OCI-LY3 (cell line): Measurements from ENCODE around the gene AKNAD1.

Experiments used
- H2AFZ ChIP-seq: fragments of 200-600, 300-600 bp; shearing (Covaris generic); 2 replicates; pipeline ENCODE4 v1.6.0; 2014; ENCODE audit warnings: antibody characterized with exemption, low read depth, low read length
- H3K27ac ChIP-seq: fragments of 200-600, 300-600 bp; sonication (generic); 2 replicates; pipeline ENCODE4 v1.5.1; 2014; ENCODE audit warnings: mild to moderate bottlenecking, low read length, moderate library complexity, mixed read lengths
- H3K27me3 ChIP-seq: fragments of 200-600, 300-600 bp; sonication (generic); 2 replicates; pipeline ENCODE4 v1.6.1; 2014; ENCODE audit warnings: low read depth, low read length, mixed read lengths
- H3K36me3 ChIP-seq: fragments of 200-600, 300-600 bp; sonication (generic); replicated peaks from 2 replicates; pipeline ENCODE3; 2014; ENCODE audit warnings: low read depth, low read length, mixed read lengths
- H3K4me1 ChIP-seq: fragments of 300-600, 200-600 bp; sonication (generic); 2 replicates; pipeline ENCODE4 v1.6.1; 2014; ENCODE audit warnings: low read length, mixed read lengths
- H3K4me2 ChIP-seq: fragments of 200-600, 300-600 bp; sonication (generic); 2 replicates; pipeline ENCODE4 v1.6.1; 2014; ENCODE audit warnings: low read length, mixed read lengths
- H3K4me3 ChIP-seq: fragments of 300-600, 200-600 bp; sonication (generic); 2 replicates; pipeline ENCODE4 v1.5.1; 2014; ENCODE audit warnings: antibody characterized with exemption, mild to moderate bottlenecking, low read length, moderate library complexity
- H3K79me2 ChIP-seq: fragments of 300-600, 200-600 bp; shearing (Covaris generic); 2 replicates; pipeline ENCODE4 v1.6.1; 2014; ENCODE audit warnings: mild to moderate bottlenecking, low read length, mixed read lengths
- H3K9ac ChIP-seq: fragments of 300-600, 200-600 bp; shearing (Covaris generic); 2 replicates; pipeline ENCODE4 v1.6.0; 2014; ENCODE audit warnings: mild to moderate bottlenecking, low read length, moderate library complexity
- H3K9me3 ChIP-seq: fragments of 200-600, 300-600 bp; shearing (Covaris generic); 2 replicates; pipeline ENCODE4 v1.6.1; 2014; ENCODE audit warnings: low read length, mixed read lengths; ENCODE audit not compliant: insufficient read depth
- H4K20me1 ChIP-seq: fragments of 200-600, 300-600 bp; sonication (generic); 2 replicates; pipeline ENCODE4 v1.6.1; 2016; ENCODE audit warnings: low read length, mixed read lengths; ENCODE audit not compliant: insufficient read depth
- CTCF ChIP-seq: fragments of 200-600, 300-600 bp; sonication (generic); IDR thresholded peaks from 2 replicates; pipeline ENCODE4 v1.5.1; 2014; ENCODE audit warnings: antibody characterized with exemption, low read length, low read depth
- EZH2phosphoT487 ChIP-seq: fragments of 200-600 bp; shearing (Covaris generic); IDR thresholded peaks from 2 replicates; pipeline ENCODE4 v1.6.1; 2018; ENCODE audit warnings: antibody characterized with exemption, mixed run types, low read depth

AKNAD1 gene

GRCh38 chr1:108848806-108849205, 8.1 kb downstream of the AKNAD1 start:
- TF ChIP-seq CTCF = no peak
- TF ChIP-seq EZH2phosphoT487 = no peak
- no peak overlapping the region for H3K27ac ChIP-seq
- H2AFZ ChIP-seq = no peak overlapping the region
- H3K4me3 ChIP-seq = no peak overlapping the region
- H3K9me3 ChIP-seq = no peaks in the 10 kb centered on the region
- H3K36me3 ChIP-seq = no peaks in the 10 kb centered on the region
- H3K4me2 ChIP-seq = no peak overlapping the region
- H3K9ac ChIP-seq = no peak overlapping the region
- H3K4me1 ChIP-seq = no peaks in the 10 kb centered on the region
- H3K27me3 ChIP-seq = no peaks in the 10 kb centered on the region
- no peaks in the 10 kb centered on the region for H4K20me1 ChIP-seq
- no peaks in the 10 kb centered on the region for H3K79me2 ChIP-seq

GRCh38 chr1:108847494-108847893, 9.4 kb downstream of the AKNAD1 start:
- Histone ChIP-seq H3K27ac (no peak overlapping the region), H3K9me3 (no peaks in the 10 kb centered on the region), H3K4me1 (no peaks in the 10 kb centered on the region), H3K27me3 (no peaks in the 10 kb centered on the region), H3K36me3 (no peaks in the 10 kb centered on the region), H3K9ac (no peak overlapping the region), H3K4me2 (no peak overlapping the region), H2AFZ (no peak overlapping the region), H3K79me2 (no peaks in the 10 kb centered on the region), H4K20me1 (no peaks in the 10 kb centered on the region), H3K4me3 (no peak overlapping the region)
- TF ChIP-seq EZH2phosphoT487 = no peak

- TF ChIP-seq EZH2phosphoT487 (no peak), CTCF (no peak)
- Histone ChIP-seq H3K4me2 (no peak overlapping the region), H2AFZ (no peak overlapping the region), H4K20me1 (no peaks in the 10 kb centered on the region), H3K27ac (no peak overlapping the region), H3K79me2 (no peaks in the 10 kb centered on the region), H3K4me1 (no peaks in the 10 kb centered on the region), H3K9me3 (no peaks in the 10 kb centered on the region), H3K27me3 (no peaks in the 10 kb centered on the region), H3K36me3 (no peaks in the 10 kb centered on the region), H3K4me3 (no peak overlapping the region), H3K9ac (no peak overlapping the region)
Measured at GRCh38 chr1:108845991-108846390, 10.9 kb downstream of the AKNAD1 start.

- Histone ChIP-seq H4K20me1 (no peaks in the 10 kb centered on the region), H3K4me3 (no peak overlapping the region), H3K79me2 (no peaks in the 10 kb centered on the region), H3K27ac (no peak overlapping the region), H3K4me2 (no peak overlapping the region), H2AFZ (no peak overlapping the region), H3K36me3 (no peaks in the 10 kb centered on the region), H3K9ac (no peak overlapping the region), H3K4me1 (no peaks in the 10 kb centered on the region), H3K9me3 (no peaks in the 10 kb centered on the region), H3K27me3 (no peaks in the 10 kb centered on the region)
- no peak for TF ChIP-seq EZH2phosphoT487
- no peak for TF ChIP-seq CTCF
Measured at GRCh38 chr1:108845446-108845845, 11.4 kb downstream of the AKNAD1 start.
